HEK293T (cell line): ENCODE data around the gene CCSER1.

Source experiments
- CTCF ChIA-PET: fragments of 350-600 bp; formaldehyde crosslinking; extraction: SDS; loops from one replicate; lab custom pipeline; 2021; ENCODE audit warnings: antibody characterized with exemption, inconsistent platforms; lab: Yijun Ruan, JAX
- POLR2A ChIA-PET: fragments of 350-600 bp; formaldehyde crosslinking; extraction: SDS; loops from one replicate; lab custom pipeline; 2020; ENCODE audit warnings: antibody characterized with exemption, inconsistent platforms; lab: Yijun Ruan, JAX
- DNase-seq: peaks from one replicate; pipeline ENCODE4 v3.0.0; 2012; ENCODE audit warnings: mixed read lengths; ENCODE audit errors: extremely low spot score
- ARNT ChIP-seq: fragments of 450-650 bp; IDR thresholded peaks from 2 replicates; pipeline ENCODE4 v1.6.1; 2017; ENCODE audit warnings: mild to moderate bottlenecking
- BHLHE40 ChIP-seq: fragments of 450-650 bp; IDR thresholded peaks from 2 replicates; pipeline ENCODE4 v1.6.1; 2016; ENCODE audit warnings: mild to moderate bottlenecking, moderate library complexity, borderline replicate concordance
- CTBP1 ChIP-seq: fragments of 450-650 bp; IDR thresholded peaks from 2 replicates; pipeline ENCODE4 v1.6.1; 2016; ENCODE audit warnings: borderline replicate concordance
- ELF4 ChIP-seq: fragments of 450-650 bp; IDR thresholded peaks from 2 replicates; pipeline ENCODE4 v1.6.1; 2017; ENCODE audit warnings: antibody characterized with exemption
- FOXA1 ChIP-seq: fragments of 450-650 bp; IDR thresholded peaks from 2 replicates; pipeline ENCODE4 v1.6.1; 2016; ENCODE audit warnings: mild to moderate bottlenecking
- FOXK2 ChIP-seq: fragments of 450-650 bp; IDR thresholded peaks from 2 replicates; pipeline ENCODE4 v1.6.1; 2016; ENCODE audit warnings: mild to moderate bottlenecking
- FOXM1 ChIP-seq: fragments of 450-650 bp; IDR thresholded peaks from 2 replicates; pipeline ENCODE4 v1.6.1; 2017; ENCODE audit warnings: mild to moderate bottlenecking, borderline replicate concordance
- HDGF ChIP-seq: fragments of 450-650 bp; IDR thresholded peaks from 2 replicates; pipeline ENCODE4 v1.6.1; 2017; ENCODE audit warnings: antibody characterized with exemption, borderline replicate concordance
- L3MBTL2 ChIP-seq: fragments of 450-650 bp; conservative IDR thresholded peaks from 2 replicates; pipeline ENCODE4 v1.6.1; 2016; ENCODE audit warnings: mild to moderate bottlenecking
- LEF1 ChIP-seq: fragments of 450-650 bp; IDR thresholded peaks from 2 replicates; pipeline ENCODE4 v1.6.1; 2017; ENCODE audit warnings: mild to moderate bottlenecking, borderline replicate concordance
- NFRKB ChIP-seq: fragments of 450-650 bp; IDR thresholded peaks from 2 replicates; pipeline ENCODE4 v1.6.1; 2016; ENCODE audit warnings: mild to moderate bottlenecking, moderate library complexity
- PKNOX1 ChIP-seq: fragments of 450-650 bp; IDR thresholded peaks from 2 replicates; pipeline ENCODE4 v1.6.1; 2016
- SP1 ChIP-seq: fragments of 450-650 bp; IDR thresholded peaks from 2 replicates; pipeline ENCODE4 v1.6.1; 2017
- SUZ12 ChIP-seq: fragments of 450-650 bp; IDR thresholded peaks from 2 replicates; pipeline ENCODE4 v1.6.1; 2016; ENCODE audit warnings: mild to moderate bottlenecking
- TARDBP ChIP-seq: fragments of 450-650 bp; IDR thresholded peaks from 2 replicates; pipeline ENCODE4 v1.6.1; 2016
- ZNF384 ChIP-seq: fragments of 450-650 bp; IDR thresholded peaks from 2 replicates; pipeline ENCODE4 v1.6.1; 2016

CCSER1 gene

GRCh38 chr4:90614371-90614770, 487.2 kb downstream of the CCSER1 start:
- CTCF ChIA-PET, result no interaction called here

GRCh38 chr4:90621080-90621479, 493.9 kb downstream of the CCSER1 start:
- no peak for DNase-seq
- no peak for TF ChIP-seq PKNOX1
- TF ChIP-seq HDGF, result no peak
- no peak for TF ChIP-seq LEF1
- TF ChIP-seq L3MBTL2, result no peak
- no peak for TF ChIP-seq FOXA1
- no peak for TF ChIP-seq SP1
- no peak for TF ChIP-seq TARDBP
- no peak for TF ChIP-seq ARNT
- TF ChIP-seq BHLHE40, result no peak
- TF ChIP-seq ZNF384, result no peak
- no peak for TF ChIP-seq NFRKB
- ChIA-PET CTCF (no interaction called here), POLR2A (no interaction called here)

More at GRCh38 chr4:90614371-90614770, 487.2 kb downstream of the CCSER1 start:
- TF ChIP-seq FOXM1, result no peak
- POLR2A ChIA-PET, result no interaction called here
- DNase-seq, result no peak

GRCh38 chr4:90624781-90625180, 497.6 kb downstream of the CCSER1 start:
- ChIA-PET CTCF (no interaction called here), POLR2A (no interaction called here)
- no peak for DNase-seq
- no peak for TF ChIP-seq PKNOX1
- no peak for TF ChIP-seq TARDBP
- no peak for TF ChIP-seq ELF4
- no peak for TF ChIP-seq HDGF
- no peak for TF ChIP-seq ARNT
- TF ChIP-seq LEF1, result no peak
- TF ChIP-seq FOXA1, result no peak

GRCh38 chr4:90641861-90642599, 514.8 kb downstream of the CCSER1 start:
- ChIA-PET POLR2A (no interaction called here), CTCF (no interaction called here)
- no peak for DNase-seq
- TF ChIP-seq FOXA1 (no peak), FOXM1 (no peak), SP1 (no peak), TARDBP (no peak), BHLHE40 (no peak), SUZ12 (no peak), PKNOX1 (no peak), LEF1 (no peak), HDGF (no peak), ZNF384 (no peak), NFRKB (no peak), ARNT (no peak)

GRCh38 chr4:90643156-90643555, 516.0 kb downstream of the CCSER1 start:
- no peak for TF ChIP-seq SUZ12
- TF ChIP-seq FOXK2, result no peak
- no peak for TF ChIP-seq LEF1
- TF ChIP-seq ARNT, result no peak
- no peak for TF ChIP-seq L3MBTL2
- no peak for TF ChIP-seq HDGF
- TF ChIP-seq TARDBP, result no peak
- no peak for TF ChIP-seq CTBP1
- no peak for TF ChIP-seq ZNF384
- TF ChIP-seq SP1, result no peak
- TF ChIP-seq NFRKB, result no peak
- no peak for TF ChIP-seq FOXM1
- no peak for TF ChIP-seq BHLHE40
- TF ChIP-seq PKNOX1, result no peak
- TF ChIP-seq ELF4, result no peak
- no peak for TF ChIP-seq FOXA1
- CTCF ChIA-PET, result no interaction called here
- POLR2A ChIA-PET, result no interaction called here
- no peak for DNase-seq

GRCh38 chr4:90648311-90648710, 521.1 kb downstream of the CCSER1 start:
- TF ChIP-seq LEF1, result no peak
- no peak for TF ChIP-seq NFRKB
- DNase-seq, result no peak
- POLR2A ChIA-PET, result no interaction called here
- CTCF ChIA-PET, result no interaction called here
